ACHN (cell line): ENCODE measurements around the gene STON1.
"Not testable (repeated sequence)": the region's sequence is repeated elsewhere in the genome, so short reads cannot be mapped to it uniquely, and the experiment has no call there.

Source experiments
- DNase-seq: peaks from one replicate; pipeline ENCODE4 v3.0.0-alpha.2; 2015
- in situ Hi-C: cut with HindIII; loops from 2 replicates; pipeline ENCODE4 v1.10.0; 2017; ENCODE audit warnings: low sequenced_read_pairs, low pct_ligation_motif_present, low pct_unique_long_range_greater_than_20kb

The STON1 gene

DNA sequence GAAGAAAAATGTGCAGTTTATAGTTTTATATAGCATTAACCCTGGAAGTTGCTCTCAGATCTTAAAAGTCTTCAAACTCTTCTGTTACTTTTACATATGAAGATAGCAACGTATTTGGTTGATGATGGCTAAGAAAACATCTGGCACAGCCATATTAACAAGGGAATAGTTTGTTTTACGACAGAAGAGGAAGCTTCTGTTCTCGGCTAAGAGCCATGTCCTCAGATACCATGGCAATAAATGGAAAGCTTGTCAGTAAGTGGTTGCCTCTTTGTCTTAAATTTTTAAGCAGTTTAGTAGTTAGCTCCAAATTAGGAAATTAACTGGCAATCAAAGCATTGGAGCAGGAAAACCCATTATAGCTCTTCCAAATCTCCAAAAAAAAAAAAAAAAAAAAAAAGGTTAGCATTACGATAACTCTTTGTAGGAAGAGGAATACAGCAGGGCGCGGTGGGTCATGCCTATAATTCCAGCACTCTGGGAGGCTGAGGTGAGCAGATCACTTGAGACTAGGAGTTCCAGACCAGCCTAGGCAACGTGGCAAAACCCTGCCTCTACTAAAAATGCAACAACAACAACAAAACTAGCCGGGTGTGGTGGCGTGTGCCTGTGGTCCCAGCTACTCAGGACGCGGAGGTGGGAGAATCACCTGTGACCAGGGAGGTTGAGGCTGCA is 4.5 kb upstream of the STON1 start:
- DNase-seq, result no peak

GRCh38 chr2:48527226-48527885 is 2.6 kb upstream of the STON1 start:
- in situ Hi-C loops, result no loop called here
- DNase-seq, result no peak

More for the DNA sequence above, 4.5 kb upstream of the STON1 start:
- in situ Hi-C loops, result no loop called here

DNA sequence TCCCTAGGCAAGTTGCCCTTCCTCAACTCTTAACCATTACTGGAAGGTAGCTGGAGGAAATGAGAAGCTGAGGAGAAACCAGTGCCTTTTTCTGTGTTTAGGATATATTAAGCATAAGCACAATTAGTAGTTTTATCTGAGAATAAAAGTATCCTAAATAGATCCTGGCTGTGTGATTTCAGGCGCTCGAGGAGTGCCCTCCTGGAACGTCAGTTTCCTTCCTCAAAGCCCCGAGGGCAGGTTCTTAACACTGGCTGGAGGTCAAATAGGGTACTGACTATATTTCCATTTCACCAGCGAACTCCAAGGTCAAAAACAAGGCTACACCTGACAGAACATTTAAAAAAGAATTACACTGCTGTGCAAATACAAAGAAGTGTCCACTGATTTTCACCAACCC is 1.5 kb upstream of the STON1 start:
- no peak for DNase-seq
- in situ Hi-C loops, result no loop called here

DNA sequence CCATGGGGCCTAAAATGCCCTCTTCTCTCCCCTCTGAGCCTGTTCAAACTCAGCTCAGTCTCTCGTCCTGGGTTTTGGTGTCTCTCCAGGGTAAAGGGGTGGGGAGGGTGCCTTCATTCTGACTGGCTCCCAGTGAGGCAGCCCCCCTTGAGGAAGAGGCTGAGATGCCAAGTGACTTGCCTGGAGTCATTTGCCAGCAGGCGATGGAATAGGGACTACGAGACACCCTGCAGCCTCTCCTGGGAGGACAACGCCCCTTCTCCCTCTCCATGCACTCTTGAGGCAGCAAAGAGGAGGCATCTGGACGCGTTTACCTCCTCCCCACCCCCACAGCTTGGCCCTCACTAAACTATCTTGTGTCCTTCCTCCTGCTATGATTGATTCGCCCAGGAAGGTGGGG is 760 bp upstream of the STON1 start:
- no peak for DNase-seq
- in situ Hi-C loops, result no loop called here

- no peak for DNase-seq
- in situ Hi-C loops, result no loop called here
These were observed 300 bp upstream of the STON1 start for GRCh38 chr2:48529676-48530032.

- in situ Hi-C loops, result no loop called here
- DNase-seq, result no peak
These were observed 1.2 kb downstream of the STON1 start for GRCh38 chr2:48531141-48531648.

DNA sequence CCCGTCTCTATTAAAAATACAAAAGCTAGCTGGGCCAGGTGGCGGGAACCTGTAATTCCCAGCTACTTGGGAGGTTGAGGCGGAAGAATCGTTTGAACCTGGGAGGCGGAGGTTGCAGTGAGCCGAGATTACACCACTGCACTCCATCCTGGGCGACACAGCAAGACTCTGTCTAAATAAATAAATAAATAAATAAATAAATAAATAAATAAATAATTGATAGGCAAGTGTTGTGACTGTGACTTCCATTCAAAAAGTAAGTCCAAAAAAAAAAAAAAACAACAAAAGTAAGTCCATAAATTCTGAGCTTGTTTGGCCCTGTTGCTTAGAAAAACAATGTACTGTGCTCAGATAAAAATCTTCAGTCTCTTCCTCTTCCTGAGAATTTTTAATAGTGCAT is 2.2 kb downstream of the STON1 start:
- in situ Hi-C loops, result no loop called here

GRCh38 chr2:48532824-48533223 is 2.9 kb downstream of the STON1 start:
- no peak for DNase-seq
- in situ Hi-C loops, result no loop called here

More for the DNA sequence above, 2.2 kb downstream of the STON1 start:
- no peak for DNase-seq

DNA sequence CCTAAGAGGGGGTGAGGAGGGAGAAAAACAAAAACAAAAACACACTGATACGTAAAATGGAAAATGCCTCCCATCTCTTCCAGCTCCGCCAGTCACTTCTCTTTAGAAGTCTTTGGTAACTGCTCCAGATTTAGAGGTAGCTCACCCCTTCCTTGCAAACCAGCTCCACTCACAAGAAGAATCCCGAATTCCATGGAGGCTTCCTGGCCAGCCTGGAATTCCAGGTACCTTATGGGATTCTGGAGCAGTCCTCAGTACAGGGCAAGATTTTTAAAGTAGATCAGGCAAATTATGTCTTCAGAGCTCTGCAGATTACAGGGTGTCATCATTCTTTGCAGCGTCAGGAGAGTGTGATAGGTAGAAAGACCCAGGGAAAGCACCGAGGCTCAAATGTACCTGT is 4.8 kb downstream of the STON1 start:
- DNase-seq, result no peak
- in situ Hi-C loops, result no loop called here

DNA sequence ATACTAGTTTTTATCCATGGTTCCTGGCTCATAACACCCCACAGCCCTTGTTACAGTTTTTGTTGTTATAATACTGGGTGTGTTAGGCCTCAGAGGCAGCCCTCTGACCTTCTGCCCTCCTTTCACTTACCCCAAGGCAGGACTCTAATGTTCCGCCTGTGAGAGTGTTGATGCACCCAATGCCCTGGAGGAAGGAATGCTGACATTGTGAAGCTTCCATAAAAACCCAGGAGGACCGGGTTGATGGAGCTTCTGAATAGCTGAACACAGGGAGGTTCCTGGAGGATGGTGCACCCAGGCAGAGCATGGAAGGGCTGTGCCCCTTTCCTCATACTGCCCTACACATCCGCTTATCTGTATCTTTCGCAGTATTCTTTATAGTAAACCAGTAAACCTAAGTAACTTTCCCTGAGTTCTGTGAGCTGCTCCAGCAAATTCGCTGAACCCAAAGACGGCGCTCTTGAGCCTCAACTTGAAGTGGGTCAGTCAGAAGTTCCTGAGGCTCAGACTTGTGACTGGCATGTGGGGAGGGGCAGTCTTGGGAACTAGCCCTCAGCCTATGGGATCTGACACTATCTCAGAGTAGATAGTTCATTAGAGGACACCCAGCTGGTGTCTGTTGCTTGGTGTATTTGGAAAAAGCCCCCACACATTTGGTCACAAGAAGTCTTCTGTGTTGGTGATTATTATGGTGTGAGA is 10.4 kb downstream of the STON1 start:
- in situ Hi-C loops, result no loop called here
- DNase-seq, result no peak

DNA sequence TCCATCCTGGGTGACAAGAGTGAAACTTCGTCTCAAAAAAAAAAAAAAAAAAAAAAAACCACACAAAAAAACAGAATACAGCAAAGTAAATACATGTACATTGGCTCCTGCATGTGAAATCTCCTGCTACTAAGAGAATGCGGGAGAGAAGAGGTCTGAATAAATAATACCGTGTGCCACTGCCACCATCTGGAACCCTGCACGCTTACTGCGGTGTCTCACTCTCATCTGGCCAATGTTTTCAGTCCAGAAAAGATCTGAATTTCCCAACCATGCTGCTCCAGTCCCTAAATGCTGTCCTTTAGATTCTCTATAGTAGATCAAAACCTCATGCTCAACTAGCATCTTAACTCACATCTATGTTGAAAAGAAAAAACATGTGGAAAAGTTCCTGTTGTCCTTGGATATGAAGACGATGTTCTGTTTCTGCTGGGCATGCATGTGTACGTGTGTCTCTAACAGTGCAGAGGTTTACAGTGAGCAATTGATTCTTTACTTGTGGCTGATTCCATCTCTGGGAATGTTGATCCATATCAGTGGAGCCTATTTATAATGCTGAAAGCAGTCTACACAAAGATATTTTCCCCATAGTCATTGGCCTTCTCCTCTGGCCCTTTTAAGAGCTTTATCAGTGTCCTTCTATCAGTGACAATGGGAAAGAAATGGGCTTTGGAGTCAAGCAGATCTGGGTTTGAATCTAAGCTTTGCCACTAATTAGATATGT is 11.9 kb downstream of the STON1 start:
- DNase-seq, result no peak
- in situ Hi-C loops, result no loop called here

DNA sequence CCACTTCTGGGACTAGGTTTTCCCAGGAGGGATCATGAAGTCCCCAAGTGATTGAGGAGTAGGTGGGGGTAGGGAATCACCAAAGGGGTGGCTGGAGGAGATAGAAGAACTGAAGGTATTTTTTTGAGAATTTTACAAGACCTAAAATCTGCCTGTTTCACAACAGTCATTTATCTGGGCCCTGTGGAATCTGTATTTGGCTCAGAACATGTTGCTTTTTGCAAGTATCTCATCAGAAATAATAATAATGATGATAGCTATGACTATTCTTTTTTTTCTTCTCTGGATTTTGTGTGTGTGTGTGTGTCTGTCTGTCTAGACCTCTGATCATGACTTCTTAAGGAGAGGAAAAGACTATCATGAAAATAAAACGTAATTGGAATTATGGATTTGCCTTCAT is 13.9 kb downstream of the STON1 start:
- DNase-seq, result no peak
- in situ Hi-C loops, result no loop called here

- DNase-seq, result no peak
- in situ Hi-C loops, result no loop called here
These were observed 15.3 kb downstream of the STON1 start for GRCh38 chr2:48545244-48545643.

- no peak for DNase-seq
- in situ Hi-C loops, result no loop called here
These were observed 18.9 kb downstream of the STON1 start for GRCh38 chr2:48548840-48549239.

DNA sequence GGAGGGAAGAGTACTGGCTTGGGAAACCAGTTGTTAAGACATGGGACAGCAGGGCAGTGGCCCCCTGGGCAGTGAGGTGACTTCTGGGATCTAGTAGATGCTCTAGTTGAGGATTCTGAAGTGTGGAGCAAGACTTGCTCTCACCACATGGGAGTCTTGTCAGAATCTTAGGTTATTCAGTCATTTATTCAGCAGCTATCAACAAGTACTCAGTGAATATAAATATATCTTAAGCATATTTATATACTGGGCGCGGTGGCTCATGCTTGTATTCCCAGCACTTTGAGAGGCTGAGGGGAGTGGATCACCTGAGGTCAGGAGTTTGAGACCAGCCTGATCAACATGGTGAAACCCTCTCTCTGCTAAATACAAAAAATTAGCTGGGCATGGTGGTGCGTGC is 20.0 kb downstream of the STON1 start:
- no peak for DNase-seq
- in situ Hi-C loops, result no loop called here

GRCh38 chr2:48551548-48551947 is 21.6 kb downstream of the STON1 start:
- DNase-seq, result no peak
- in situ Hi-C loops, result no loop called here

GRCh38 chr2:48555071-48555470 is 25.1 kb downstream of the STON1 start:
- DNase-seq, in situ Hi-C loops: not testable (repeated sequence)

- DNase-seq, result no peak
- in situ Hi-C loops, result no loop called here
These were observed 28.5 kb downstream of the STON1 start for GRCh38 chr2:48558456-48558855.

DNA sequence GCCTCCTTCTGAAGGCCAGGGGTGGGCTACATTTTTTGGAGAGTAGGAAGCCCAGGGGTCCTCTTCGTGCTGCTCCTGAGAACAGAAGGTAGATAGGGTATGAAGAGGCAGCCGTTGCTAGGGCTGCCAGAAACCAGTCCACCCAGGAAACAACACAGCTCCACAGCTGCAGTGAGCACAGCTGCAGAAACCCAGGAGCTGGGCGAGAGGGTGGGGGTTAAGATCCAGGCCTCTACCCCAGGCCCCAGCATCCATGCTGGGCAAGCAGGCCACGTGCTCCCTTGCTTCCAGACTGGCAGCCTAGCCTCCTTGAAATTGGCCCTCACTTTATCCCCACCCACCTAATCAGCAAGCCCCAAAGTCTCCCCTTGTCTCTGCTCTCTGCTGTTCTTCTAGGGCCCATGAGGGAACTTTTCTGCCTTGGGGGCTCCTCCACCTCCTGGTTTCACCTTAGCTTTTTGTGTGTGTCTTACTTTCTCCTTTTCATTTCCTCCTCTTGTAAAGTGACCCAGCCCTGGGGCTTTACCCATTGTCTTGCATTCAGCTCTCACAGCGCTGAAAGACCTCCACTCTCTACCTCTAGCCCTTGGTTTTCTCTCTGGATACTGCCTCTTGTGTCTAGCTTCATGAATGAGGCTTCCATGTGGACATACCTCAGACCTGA is 30.7 kb downstream of the STON1 start:
- in situ Hi-C loops, result no loop called here
- no peak for DNase-seq
